Measurements from ENCODE around the gene GRM8. TPM values are rescaled to one million over a fixed set of nuclear protein-coding genes. Genes with fewer than 3 reads are reported as not detected.
A peak's percentile ranks its signal among the peaks of the same experiment; 100 is the strongest.

The GRM8 gene
- total RNA-seq, 1 experiment from 2014 or later: 1.8 TPM

DNA sequence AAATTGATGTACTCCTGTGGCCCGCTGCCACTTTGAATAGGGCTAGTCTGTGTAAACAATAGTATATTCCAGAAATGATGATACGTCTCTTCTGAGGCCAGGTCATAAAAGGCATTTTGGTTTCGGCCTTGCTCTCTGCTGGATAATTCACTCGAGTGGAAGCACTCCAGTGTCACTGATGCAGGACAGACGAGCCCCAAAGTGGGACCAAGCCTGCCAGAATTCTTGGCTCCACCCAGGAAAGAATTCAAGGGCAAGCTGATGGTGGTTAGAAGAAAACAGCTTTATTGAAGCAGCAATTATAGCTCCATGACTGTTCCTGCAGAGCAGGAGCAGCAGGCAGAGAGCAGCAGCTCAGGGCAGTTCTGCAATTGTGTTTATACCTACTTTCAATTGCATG, 717.6 kb downstream of the GRM8 start:
- H4K8ac ChIP-seq (replicated peaks; ENCODE audit: insufficient read length, low read depth, low read length): no peak overlapping the region
- H3K4me1 Mint-ChIP-seq: peaks cover 12 to 13% of the 10 kb centered on the region in 2 experiments
- H3K27ac Mint-ChIP-seq: peak overlapping the region in 1 of 3 experiments; percentile 8; a peak in 1 of 7 replicates
- no peak overlapping the region for H3K4me2 ChIP-seq (ENCODE audit: insufficient read depth, insufficient read length, low read length)
- H4K91ac ChIP-seq (ENCODE audit: insufficient read length, low read depth, low read length): no peak overlapping the region
- no peak overlapping the region for H2BK20ac ChIP-seq (ENCODE audit: low read depth, low read length, poor library complexity, severe bottlenecking)
- no peak overlapping the region for H3K23ac ChIP-seq (ENCODE audit: insufficient read length, low read depth, low read length)
- no peaks in the 10 kb centered on the region for H3K79me1 ChIP-seq (ENCODE audit: insufficient read depth, low read depth, low read length, poor library complexity, severe bottlenecking)
- H2AFZ ChIP-seq (ENCODE audit: low read length): no peak overlapping the region
- no peaks in the 10 kb centered on the region for H3K27me3 Mint-ChIP-seq (ENCODE audit: low read depth)
- H3K27me3 ChIP-seq (ENCODE audit: insufficient read depth, low read length): no peaks in the 10 kb centered on the region
- no peaks in the 10 kb centered on the region for H3K9me3 ChIP-seq (ENCODE audit: control insufficient read depth, low read depth, low read length)
- H4K20me1 ChIP-seq (ENCODE audit: control insufficient read depth, insufficient read depth, insufficient read length): no peaks in the 10 kb centered on the region
- no peak overlapping the region for H3K9ac ChIP-seq (ENCODE audit: extremely low read depth, insufficient read length, low read length)
- no peak overlapping the region for H3K14ac ChIP-seq (ENCODE audit: insufficient read depth, low read length)
- H3K9me3 Mint-ChIP-seq: no peaks in the 10 kb centered on the region
- no peak overlapping the region for H2BK120ac ChIP-seq (ENCODE audit: low read depth, low read length, poor library complexity, severe bottlenecking)
- no CpG with 5 or more reads among the region's 5 CpGs for WGBS (ENCODE audit: extremely low coverage, insufficient read length, low lambda C conversion rate)
- no peak overlapping the region for H3K56ac ChIP-seq (ENCODE audit: insufficient read length, low read depth, low read length)
- H3K79me2 ChIP-seq (ENCODE audit: insufficient read depth, low read length): no peaks in the 10 kb centered on the region
- H3K18ac ChIP-seq (ENCODE audit: insufficient read length, low read depth, low read length): no peak overlapping the region
- H3T11ph ChIP-seq (ENCODE audit: low read length): no peak overlapping the region
- H3K4me1 ChIP-seq (ENCODE audit: insufficient read depth, low read length): no peaks in the 10 kb centered on the region; the same call in 1 of the 2 replicates
- H3K4ac ChIP-seq (ENCODE audit: low read depth, low read length): no peak overlapping the region
- H3K23me2 ChIP-seq (ENCODE audit: insufficient read length, low read depth, low read length, poor library complexity, severe bottlenecking): no peaks in the 10 kb centered on the region
- no peak overlapping the region for H2BK5ac ChIP-seq (ENCODE audit: insufficient read length, low read length)
- DNase-seq: no peak
- no peak overlapping the region for H2AK5ac ChIP-seq (ENCODE audit: insufficient read length, low read length)
- no peak overlapping the region for H3K27ac ChIP-seq (ENCODE audit: insufficient read length, low read depth, low read length)
- H4K5ac ChIP-seq (ENCODE audit: insufficient read length, low read depth, low read length): no peak overlapping the region
- H3K36me3 Mint-ChIP-seq (ENCODE audit: insufficient read depth in 1 of 3, low read depth in 3 of 3): no peaks in the 10 kb centered on the region; a peak in 1 of 7 replicates
- TF ChIP-seq, protein P1, sequence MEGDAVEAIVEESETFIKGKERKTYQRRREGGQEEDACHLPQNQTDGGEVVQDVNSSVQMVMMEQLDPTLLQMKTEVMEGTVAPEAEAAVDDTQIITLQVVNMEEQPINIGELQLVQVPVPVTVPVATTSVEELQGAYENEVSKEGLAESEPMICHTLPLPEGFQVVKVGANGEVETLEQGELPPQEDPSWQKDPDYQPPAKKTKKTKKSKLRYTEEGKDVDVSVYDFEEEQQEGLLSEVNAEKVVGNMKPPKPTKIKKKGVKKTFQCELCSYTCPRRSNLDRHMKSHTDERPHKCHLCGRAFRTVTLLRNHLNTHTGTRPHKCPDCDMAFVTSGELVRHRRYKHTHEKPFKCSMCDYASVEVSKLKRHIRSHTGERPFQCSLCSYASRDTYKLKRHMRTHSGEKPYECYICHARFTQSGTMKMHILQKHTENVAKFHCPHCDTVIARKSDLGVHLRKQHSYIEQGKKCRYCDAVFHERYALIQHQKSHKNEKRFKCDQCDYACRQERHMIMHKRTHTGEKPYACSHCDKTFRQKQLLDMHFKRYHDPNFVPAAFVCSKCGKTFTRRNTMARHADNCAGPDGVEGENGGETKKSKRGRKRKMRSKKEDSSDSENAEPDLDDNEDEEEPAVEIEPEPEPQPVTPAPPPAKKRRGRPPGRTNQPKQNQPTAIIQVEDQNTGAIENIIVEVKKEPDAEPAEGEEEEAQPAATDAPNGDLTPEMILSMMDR (conservative IDR thresholded peaks at IDR 0.05): no peak
- H3K4me3 Mint-ChIP-seq: no peak overlapping the region
- H2BK15ac ChIP-seq (ENCODE audit: low read depth, low read length): no peak overlapping the region
- no peak overlapping the region for H2BK12ac ChIP-seq (ENCODE audit: insufficient read length, low read depth, low read length)

Measured in H9 (cell line).